PC-3 (cell line): Measurements from ENCODE around the gene SULT4A1.

ENCODE experiments used
- CTCF ChIP-seq: fragments of 300-600 bp; sonication (generic); conservative IDR thresholded peaks from 2 replicates; pipeline ENCODE4 v1.5.1; 2017; ENCODE audit warnings: antibody characterized with exemption, low read depth, mild to moderate bottlenecking, low read length
- EZH2phosphoT487 ChIP-seq: fragments of 300-600 bp; sonication (generic); IDR thresholded peaks from 2 replicates; pipeline ENCODE4 v1.6.1; 2018; ENCODE audit warnings: mild to moderate bottlenecking, antibody characterized with exemption, low read length, borderline replicate concordance

- TF ChIP-seq EZH2phosphoT487 (no peak), CTCF (no peak)
Observed at GRCh38 chr22:43911351-43911750, 49.0 kb upstream of the SULT4A1 start.
